ENCODE results near the gene CRLF1. TPM values are rescaled to one million over a fixed set of nuclear protein-coding genes. Genes with fewer than 3 reads are reported as not detected.
"Not testable (repeated sequence)": the region's sequence is repeated elsewhere in the genome, so short reads cannot be mapped to it uniquely, and the experiment has no call there.

CRLF1 gene
- total RNA-seq, 1 donor from 2014 or later: 16.5 TPM

DNA sequence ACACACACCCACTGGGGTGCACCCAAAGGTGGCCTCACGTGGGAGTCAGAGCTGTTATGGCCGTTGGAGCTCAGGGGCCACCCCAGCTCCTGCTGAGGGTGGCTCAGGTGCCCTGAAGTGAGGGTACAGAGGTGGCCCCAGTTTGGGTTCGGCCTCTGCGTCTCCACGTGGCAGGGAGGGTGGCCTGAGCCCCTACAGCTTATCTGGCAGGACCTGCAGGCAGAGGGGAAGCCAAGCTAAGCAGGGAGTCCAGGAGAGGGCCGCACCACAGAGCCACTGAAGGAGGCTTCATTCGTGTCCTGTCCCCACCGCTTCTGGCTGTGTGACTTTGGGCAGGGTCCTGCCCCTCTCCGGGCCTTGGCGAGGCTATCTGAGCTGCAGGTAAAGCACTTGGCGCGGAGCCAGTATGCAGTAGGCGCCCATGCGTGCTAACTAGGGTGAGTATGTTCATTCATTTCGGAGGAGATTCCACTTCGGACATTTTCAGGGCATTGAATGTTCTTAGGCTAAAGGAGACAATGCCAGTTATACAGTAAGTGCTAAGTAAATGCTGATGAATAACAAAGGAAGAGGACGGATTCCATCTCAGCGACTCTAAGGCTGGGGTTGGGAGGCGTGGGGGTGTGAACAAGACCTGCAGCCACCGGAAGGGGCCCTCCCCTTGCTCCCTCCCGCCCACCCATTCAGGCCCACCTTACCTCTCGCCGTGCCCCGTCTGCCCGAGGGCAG lies 13.1 kb downstream of the CRLF1 start:
- H3K27me3 ChIP-seq (ENCODE audit: control insufficient read depth, insufficient read depth, low read length): peaks cover 21% of the 10 kb centered on the region
- TF ChIP-seq, protein P1, sequence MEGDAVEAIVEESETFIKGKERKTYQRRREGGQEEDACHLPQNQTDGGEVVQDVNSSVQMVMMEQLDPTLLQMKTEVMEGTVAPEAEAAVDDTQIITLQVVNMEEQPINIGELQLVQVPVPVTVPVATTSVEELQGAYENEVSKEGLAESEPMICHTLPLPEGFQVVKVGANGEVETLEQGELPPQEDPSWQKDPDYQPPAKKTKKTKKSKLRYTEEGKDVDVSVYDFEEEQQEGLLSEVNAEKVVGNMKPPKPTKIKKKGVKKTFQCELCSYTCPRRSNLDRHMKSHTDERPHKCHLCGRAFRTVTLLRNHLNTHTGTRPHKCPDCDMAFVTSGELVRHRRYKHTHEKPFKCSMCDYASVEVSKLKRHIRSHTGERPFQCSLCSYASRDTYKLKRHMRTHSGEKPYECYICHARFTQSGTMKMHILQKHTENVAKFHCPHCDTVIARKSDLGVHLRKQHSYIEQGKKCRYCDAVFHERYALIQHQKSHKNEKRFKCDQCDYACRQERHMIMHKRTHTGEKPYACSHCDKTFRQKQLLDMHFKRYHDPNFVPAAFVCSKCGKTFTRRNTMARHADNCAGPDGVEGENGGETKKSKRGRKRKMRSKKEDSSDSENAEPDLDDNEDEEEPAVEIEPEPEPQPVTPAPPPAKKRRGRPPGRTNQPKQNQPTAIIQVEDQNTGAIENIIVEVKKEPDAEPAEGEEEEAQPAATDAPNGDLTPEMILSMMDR (IDR thresholded peaks at IDR 0.05; ENCODE audit: insufficient read depth, low read length, poor library complexity, severe bottlenecking): no peak
- no peak for DNase-seq (ENCODE audit: low read depth)
- H3K4me3 ChIP-seq (ENCODE audit: low read depth, low read length): peak overlapping the region; percentile 19
- H3K36me3 ChIP-seq (ENCODE audit: control insufficient read depth, insufficient read depth, low read length): no peaks in the 10 kb centered on the region

- DNase-seq (ENCODE audit: low read depth); H3K4me3 ChIP-seq (ENCODE audit: low read depth, low read length); H3K36me3 ChIP-seq (ENCODE audit: control insufficient read depth, insufficient read depth, low read length): not testable (repeated sequence)
- H3K27me3 ChIP-seq (ENCODE audit: control insufficient read depth, insufficient read depth, low read length): peaks cover 14% of the 10 kb centered on the region
Measured at GRCh38 chr19:18592732-18593131, 13.9 kb downstream of the CRLF1 start.

- TF ChIP-seq, protein P1 (IDR thresholded peaks at IDR 0.05; ENCODE audit: insufficient read depth, low read length, poor library complexity, severe bottlenecking): no peak
- H3K36me3 ChIP-seq (ENCODE audit: control insufficient read depth, insufficient read depth, low read length): no peaks in the 10 kb centered on the region
- no peak overlapping the region for H3K4me3 ChIP-seq (ENCODE audit: low read depth, low read length)
- peaks cover 11% of the 10 kb centered on the region for H3K27me3 ChIP-seq (ENCODE audit: control insufficient read depth, insufficient read depth, low read length)
- DNase-seq (ENCODE audit: low read depth): no peak
Measured at GRCh38 chr19:18591735-18592385, 14.7 kb downstream of the CRLF1 start.

- TF ChIP-seq, protein P1 (IDR thresholded peaks at IDR 0.05; ENCODE audit: insufficient read depth, low read length, poor library complexity, severe bottlenecking): peak; percentile 65
- Histone ChIP-seq H3K36me3 (ENCODE audit: control insufficient read depth, insufficient read depth, low read length) (no peaks in the 10 kb centered on the region), H3K27me3 (ENCODE audit: control insufficient read depth, insufficient read depth, low read length) (peaks cover 4% of the 10 kb centered on the region), H3K4me3 (ENCODE audit: low read depth, low read length) (peak overlapping the region; percentile 81)
- DNase-seq (ENCODE audit: low read depth): peak; percentile 56
Measured at GRCh38 chr19:18590273-18591272, 16.0 kb downstream of the CRLF1 start.

DNA sequence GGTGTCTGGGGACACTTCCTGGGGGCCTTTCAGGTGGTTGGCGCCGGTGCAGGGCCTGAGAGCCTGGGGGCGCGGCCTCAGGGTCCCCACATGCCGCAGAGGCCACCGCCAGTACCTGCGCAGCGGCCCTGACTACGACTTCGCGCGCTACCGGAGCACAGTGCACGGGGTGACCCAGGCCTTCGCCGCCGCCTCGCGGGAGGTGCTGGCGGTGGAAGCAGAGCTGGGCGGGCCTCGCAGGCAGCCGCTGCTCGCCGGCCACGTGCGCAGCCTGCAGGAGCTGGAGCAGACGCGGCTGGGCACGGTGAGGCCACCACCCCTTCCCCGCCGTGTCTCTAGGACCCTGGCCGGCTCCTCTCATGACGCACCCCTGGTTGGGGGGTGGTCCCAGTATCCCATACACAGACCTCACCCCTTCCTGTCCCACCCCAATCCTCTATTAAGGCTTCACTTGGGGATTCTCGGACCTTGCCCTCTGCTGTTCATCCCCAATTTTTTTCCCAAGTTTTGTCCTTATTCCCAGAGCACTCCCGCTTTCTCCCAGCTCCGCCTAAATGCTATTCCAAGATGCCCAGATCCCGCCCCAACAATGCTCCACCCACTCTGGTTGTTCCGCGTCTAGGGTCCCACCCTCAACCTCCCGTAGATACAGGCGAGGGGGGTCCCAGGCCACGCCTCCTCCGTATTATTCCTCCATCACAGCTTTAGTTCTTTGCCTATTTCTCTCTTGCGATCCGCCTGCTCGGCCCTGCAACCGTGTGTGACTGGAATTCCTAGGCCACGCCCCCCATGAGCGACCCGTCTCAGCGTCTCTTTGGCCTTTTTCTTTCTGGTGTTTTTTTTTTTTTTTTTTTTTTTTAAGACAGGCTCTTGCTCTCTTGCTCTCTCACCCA lies 17.0 kb downstream of the CRLF1 start:
- H3K4me3 ChIP-seq (ENCODE audit: low read depth, low read length): peak overlapping the region; percentile 81
- H3K27me3 ChIP-seq (ENCODE audit: control insufficient read depth, insufficient read depth, low read length): no peaks in the 10 kb centered on the region
- no peaks in the 10 kb centered on the region for H3K36me3 ChIP-seq (ENCODE audit: control insufficient read depth, insufficient read depth, low read length)
- no peak for DNase-seq (ENCODE audit: low read depth)
- TF ChIP-seq, protein P1 (IDR thresholded peaks at IDR 0.05; ENCODE audit: insufficient read depth, low read length, poor library complexity, severe bottlenecking): no peak

All from kidney epithelial cell (primary cell).